Measurements from ENCODE around the gene USP3.

DNA sequence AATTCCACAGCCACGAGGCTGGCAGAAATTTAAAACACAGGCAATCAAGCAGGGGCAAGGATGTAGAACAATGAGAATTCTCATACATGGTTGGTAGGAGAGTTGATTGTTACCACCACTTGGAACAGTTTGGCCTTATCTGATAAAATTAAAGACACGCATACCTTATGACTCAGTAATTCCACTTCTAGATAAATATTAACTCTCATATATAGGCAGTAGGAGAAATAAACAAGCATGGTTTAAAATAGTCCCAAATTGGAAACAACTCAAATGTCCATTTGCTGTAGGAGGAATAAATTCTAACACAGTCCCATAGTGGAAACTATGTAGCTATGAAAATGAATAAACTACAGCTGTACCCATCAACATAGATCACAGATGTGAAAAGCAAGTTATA is 42.3 kb upstream of the USP3 start:
- TF ChIP-seq, protein P1, sequence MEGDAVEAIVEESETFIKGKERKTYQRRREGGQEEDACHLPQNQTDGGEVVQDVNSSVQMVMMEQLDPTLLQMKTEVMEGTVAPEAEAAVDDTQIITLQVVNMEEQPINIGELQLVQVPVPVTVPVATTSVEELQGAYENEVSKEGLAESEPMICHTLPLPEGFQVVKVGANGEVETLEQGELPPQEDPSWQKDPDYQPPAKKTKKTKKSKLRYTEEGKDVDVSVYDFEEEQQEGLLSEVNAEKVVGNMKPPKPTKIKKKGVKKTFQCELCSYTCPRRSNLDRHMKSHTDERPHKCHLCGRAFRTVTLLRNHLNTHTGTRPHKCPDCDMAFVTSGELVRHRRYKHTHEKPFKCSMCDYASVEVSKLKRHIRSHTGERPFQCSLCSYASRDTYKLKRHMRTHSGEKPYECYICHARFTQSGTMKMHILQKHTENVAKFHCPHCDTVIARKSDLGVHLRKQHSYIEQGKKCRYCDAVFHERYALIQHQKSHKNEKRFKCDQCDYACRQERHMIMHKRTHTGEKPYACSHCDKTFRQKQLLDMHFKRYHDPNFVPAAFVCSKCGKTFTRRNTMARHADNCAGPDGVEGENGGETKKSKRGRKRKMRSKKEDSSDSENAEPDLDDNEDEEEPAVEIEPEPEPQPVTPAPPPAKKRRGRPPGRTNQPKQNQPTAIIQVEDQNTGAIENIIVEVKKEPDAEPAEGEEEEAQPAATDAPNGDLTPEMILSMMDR (IDR thresholded peaks at IDR 0.05; ENCODE audit: extremely low read depth in 1 of 2, insufficient read depth in 1 of 2, low read depth in 1 of 2, low read length in 2 of 2), result no peak
- TF ChIP-seq POLR2A (IDR thresholded peaks at IDR 0.05; ENCODE audit: low read depth, low read length) (no peak), EZH2 (IDR thresholded peaks at IDR 0.05; ENCODE audit: borderline replicate concordance, low read depth, low read length, severe bottlenecking) (no peak), POLR2AphosphoS5 (IDR thresholded peaks at IDR 0.05; ENCODE audit: insufficient read depth, low read depth, low read length) (no peak)

All from endothelial cell of umbilical vein (primary cell).